Measurements from ENCODE around the gene OR1I1.

OR1I1 gene

GRCh38 chr19:15118789-15119494 is 36.9 kb downstream of the OR1I1 start:
- no peak for DNase-seq

GRCh38 chr19:15120135-15121026 is 38.4 kb downstream of the OR1I1 start:
- DNase-seq = no peak

- DNase-seq = no peak
These were observed 40.5 kb downstream of the OR1I1 start for GRCh38 chr19:15122331-15123030.

- no peak for DNase-seq
These were observed 41.2 kb downstream of the OR1I1 start for GRCh38 chr19:15123031-15123890.

- no peak for DNase-seq
These were observed 41.9 kb downstream of the OR1I1 start for GRCh38 chr19:15123900-15124299.

GRCh38 chr19:15124572-15125231 is 42.7 kb downstream of the OR1I1 start:
- peak; percentile 34 to 48 (median 42) for DNase-seq

- peak; percentile 99 to 100 (median 99) for DNase-seq
These were observed 43.4 kb downstream of the OR1I1 start for GRCh38 chr19:15125232-15126067.

GRCh38 chr19:15126131-15126910 is 44.3 kb downstream of the OR1I1 start:
- peak in 2 of 4 experiments; percentile 13 to 16 for DNase-seq

GRCh38 chr19:15128162-15128770 is 46.3 kb downstream of the OR1I1 start:
- no peak for DNase-seq

GRCh38 chr19:15129856-15130585 is 48.0 kb downstream of the OR1I1 start:
- DNase-seq = no peak

- DNase-seq = no peak
These were observed 54.4 kb downstream of the OR1I1 start for GRCh38 chr19:15136234-15136954.

- DNase-seq = no peak
These were observed 55.8 kb downstream of the OR1I1 start for GRCh38 chr19:15137777-15138176.

GRCh38 chr19:15138427-15138826 is 56.4 kb downstream of the OR1I1 start:
- no peak for DNase-seq

GRCh38 chr19:15141143-15141542 is 59.1 kb downstream of the OR1I1 start:
- DNase-seq = no peak

GRCh38 chr19:15142313-15142712 is 60.3 kb downstream of the OR1I1 start:
- no peak for DNase-seq
